HEK293 (cell line): Measurements from ENCODE around the gene MTMR12.
"Not testable (repeated sequence)": the region's sequence is repeated elsewhere in the genome, so short reads cannot be mapped to it uniquely, and the experiment has no call there.

ENCODE experiments used
- CTCF ChIA-PET: fragments of 350-600 bp; formaldehyde crosslinking; extraction: SDS; loops from one replicate; lab custom pipeline; 2021; ENCODE audit warnings: antibody characterized with exemption; lab: Yijun Ruan, JAX
- POLR2A ChIA-PET: fragments of 300-600 bp; formaldehyde crosslinking; extraction: SDS; loops from one replicate; lab custom pipeline; 2020; ENCODE audit warnings: antibody characterized with exemption, inconsistent platforms; lab: Yijun Ruan, JAX
- H3K27ac ChIP-seq: fragments of 200-500 bp; sonication (Bioruptor generic); 2 replicates; pipeline ENCODE4 v1.5.1; 2014; ENCODE audit warnings: low read depth, low read length, control low read depth, inconsistent platforms; ENCODE audit errors: extremely low read depth
- H3K36me3 ChIP-seq, 2 experiments: fragments of 200-500 bp in 1 of 2; sonication (Bioruptor generic) in 1 of 2; 1 replicate in 1 of 2; 2 replicates in 1 of 2; pipeline ENCODE4 v1.5.1; 2014 to 2017; ENCODE audit warnings: inconsistent platforms in 2 of 2, low read length in 2 of 2; ENCODE audit not compliant: control insufficient read depth in 2 of 2, insufficient read depth in 1 of 2
- H3K4me1 ChIP-seq: fragments of 200-500 bp; sonication (Bioruptor generic); 2 replicates; pipeline ENCODE4 v1.5.1; 2014; ENCODE audit warnings: mild to moderate bottlenecking, low read length, inconsistent platforms; ENCODE audit not compliant: control insufficient read depth, insufficient read depth
- H3K4me3 ChIP-seq: 2 replicates; pipeline ENCODE4 v1.5.1; 2011; ENCODE audit warnings: low read depth, mild to moderate bottlenecking, control low read depth, low read length, moderate library complexity
- H3K9me3 ChIP-seq: fragments of 200-500 bp; sonication (Bioruptor generic); 2 replicates; pipeline ENCODE4 v1.5.1; 2014; ENCODE audit warnings: low read depth, low read length, inconsistent platforms; ENCODE audit not compliant: control insufficient read depth, insufficient read depth
- HIC1 ChIP-seq: fragments of 450-650 bp; formaldehyde crosslinking; IDR thresholded peaks from 2 replicates; pipeline ENCODE4 v1.5.1; 2016; ENCODE audit warnings: missing biosample characterization, missing genetic modification characterization
- MYNN ChIP-seq: fragments of 450-650 bp; formaldehyde crosslinking; IDR thresholded peaks from 2 replicates; pipeline ENCODE4 v1.5.1; 2016; ENCODE audit warnings: missing biosample characterization, missing genetic modification characterization, borderline replicate concordance
- OVOL3 ChIP-seq: fragments of 450-650 bp; formaldehyde crosslinking; IDR thresholded peaks from 2 replicates; pipeline ENCODE4 v1.5.1; 2016; ENCODE audit warnings: missing biosample characterization, missing genetic modification characterization
- PRDM1 ChIP-seq: fragments of 450-650 bp; formaldehyde crosslinking; IDR thresholded peaks from 2 replicates; pipeline ENCODE4; 2016; ENCODE audit warnings: missing biosample characterization, missing genetic modification characterization
- YY2 ChIP-seq: fragments of 450-650 bp; formaldehyde crosslinking; IDR thresholded peaks from 2 replicates; pipeline ENCODE4 v1.5.1; 2016; ENCODE audit warnings: missing biosample characterization, missing genetic modification characterization
- ZFP37 ChIP-seq: fragments of 450-650 bp; formaldehyde crosslinking; IDR thresholded peaks from 2 replicates; pipeline ENCODE4 v1.5.1; 2016; ENCODE audit warnings: missing biosample characterization, missing genetic modification characterization
- ZNF211 ChIP-seq: fragments of 450-650 bp; formaldehyde crosslinking; IDR thresholded peaks from 2 replicates; pipeline ENCODE4 v1.5.1; 2016; ENCODE audit warnings: low read depth, missing biosample characterization, missing genetic modification characterization
- ZNF354C ChIP-seq: fragments of 450-650 bp; formaldehyde crosslinking; IDR thresholded peaks from 2 replicates; pipeline ENCODE4 v1.5.1; 2016; ENCODE audit warnings: missing biosample characterization, missing genetic modification characterization, low read depth, borderline replicate concordance
- ZNF362 ChIP-seq: fragments of 450-650 bp; formaldehyde crosslinking; IDR thresholded peaks from 2 replicates; pipeline ENCODE4 v1.5.1; 2016; ENCODE audit warnings: missing biosample characterization, missing genetic modification characterization
- ZNF416 ChIP-seq: fragments of 450-650 bp; formaldehyde crosslinking; IDR thresholded peaks from 2 replicates; pipeline ENCODE4 v1.5.1; 2016; ENCODE audit warnings: missing biosample characterization, missing genetic modification characterization
- ZNF423 ChIP-seq: fragments of 450-650 bp; formaldehyde crosslinking; IDR thresholded peaks from 2 replicates; pipeline ENCODE4 v1.5.1; 2016; ENCODE audit warnings: missing biosample characterization, missing genetic modification characterization
- ZNF560 ChIP-seq: fragments of 450-650 bp; formaldehyde crosslinking; IDR thresholded peaks from 2 replicates; pipeline ENCODE4 v1.5.1; 2017; ENCODE audit warnings: missing biosample characterization, missing genetic modification characterization, borderline replicate concordance
- ZNF623 ChIP-seq: fragments of 450-650 bp; formaldehyde crosslinking; IDR thresholded peaks from 2 replicates; pipeline ENCODE4 v1.5.1; 2016; ENCODE audit warnings: missing biosample characterization, missing genetic modification characterization
- ZNF629 ChIP-seq: fragments of 450-650 bp; formaldehyde crosslinking; IDR thresholded peaks from 2 replicates; pipeline ENCODE4 v1.5.1; 2017; ENCODE audit warnings: missing biosample characterization, missing genetic modification characterization
- ZNF660 ChIP-seq: fragments of 450-650 bp; IDR thresholded peaks from 2 replicates; pipeline ENCODE4 v1.5.1; 2018; ENCODE audit warnings: missing biosample characterization, mild to moderate bottlenecking, missing genetic modification characterization
- ZNF785 ChIP-seq: fragments of 450-650 bp; formaldehyde crosslinking; IDR thresholded peaks from 2 replicates; pipeline ENCODE4 v1.5.1; 2016; ENCODE audit warnings: missing biosample characterization, missing genetic modification characterization
- ZNF830 ChIP-seq: fragments of 450-650 bp; IDR thresholded peaks from 2 replicates; pipeline ENCODE4 v1.5.0; 2018; ENCODE audit warnings: missing biosample characterization, missing genetic modification characterization, low read depth, mild to moderate bottlenecking, moderate library complexity

Gene MTMR12

GRCh38 chr5:32297181-32298058, 15.3 kb downstream of the MTMR12 start:
- Histone ChIP-seq H3K4me3 (no peak overlapping the region), H3K36me3 (peaks cover 6 to 24% of the 10 kb centered on the region in 2 experiments; a peak in 2 of 3 replicates), H3K9me3 (no peaks in the 10 kb centered on the region), H3K4me1 (peaks cover 10% of the 10 kb centered on the region), H3K27ac (no peak overlapping the region)
- POLR2A ChIA-PET: no interaction called here
- TF ChIP-seq ZNF623 (tag by site-specific recombination) (no peak), PRDM1 (peak; percentile 51)
- CTCF ChIA-PET: interaction anchor here (0.6 kb wide), 2 partner anchors 32 to 37 kb away, joined by 3 read pairs; no protein-coding TSS in a partner anchor

- POLR2A ChIA-PET, H3K4me1 ChIP-seq, H3K27ac ChIP-seq, H3K4me3 ChIP-seq, H3K9me3 ChIP-seq: not testable (repeated sequence)
- peaks cover 6 to 24% of the 10 kb centered on the region in 2 experiments; a peak in 2 of 3 replicates for H3K36me3 ChIP-seq
- CTCF ChIA-PET: interaction anchor here (0.6 kb wide), 2 partner anchors 33 to 556 kb away, joined by 3 to 4 read pairs; no protein-coding TSS in a partner anchor
These were observed 16.6 kb downstream of the MTMR12 start for GRCh38 chr5:32295966-32296772.

GRCh38 chr5:32291591-32291990, 21.1 kb downstream of the MTMR12 start:
- Histone ChIP-seq H3K9me3 (no peaks in the 10 kb centered on the region), H3K4me3 (no peak overlapping the region), H3K4me1 (no peaks in the 10 kb centered on the region), H3K27ac (no peak overlapping the region), H3K36me3 (peaks cover 6 to 27% of the 10 kb centered on the region in 2 experiments; a peak in 2 of 3 replicates)
- POLR2A ChIA-PET: no interaction called here
- CTCF ChIA-PET: no interaction called here
- TF ChIP-seq YY2 (tag by site-specific recombination): no peak
- no peak for TF ChIP-seq ZNF830
- TF ChIP-seq OVOL3: no peak
- no peak for TF ChIP-seq HIC1 (tag by site-specific recombination)
- TF ChIP-seq ZFP37 (tag by site-specific recombination): no peak
- no peak for TF ChIP-seq ZNF362 (tag by site-specific recombination)
- TF ChIP-seq ZNF211: no peak
- no peak for TF ChIP-seq ZNF660 (tag by site-specific recombination)
- TF ChIP-seq ZNF423 (tag by site-specific recombination): no peak
- no peak for TF ChIP-seq ZNF629
- no peak for TF ChIP-seq ZNF354C (tag by site-specific recombination)
- TF ChIP-seq ZNF416 (tag by site-specific recombination): no peak
- no peak for TF ChIP-seq MYNN (tag by site-specific recombination)
- no peak for TF ChIP-seq ZNF785 (tag by site-specific recombination)
- TF ChIP-seq ZNF560 (tag by site-specific recombination): no peak
